IPS-18c (cell line): ENCODE results near the gene CPNE2.

Experiments used
- H3K4me3 ChIP-seq: 2 replicates; pipeline ENCODE4 v1.7.0; 2013; ENCODE audit warnings: low read depth, mild to moderate bottlenecking, low read length, moderate library complexity; ENCODE audit not compliant: insufficient read depth
- H3K9me3 ChIP-seq: one replicate; pipeline ENCODE4 v1.6.1; 2013; ENCODE audit warnings: mild to moderate bottlenecking, low read length, moderate library complexity; ENCODE audit not compliant: control insufficient read depth, insufficient read depth

The CPNE2 gene

GRCh38 chr16:57128771-57129389, 36.5 kb downstream of the CPNE2 start:
- Histone ChIP-seq H3K4me3 (no peak overlapping the region), H3K9me3 (no peaks in the 10 kb centered on the region)

- no peaks in the 10 kb centered on the region for H3K9me3 ChIP-seq
- H3K4me3 ChIP-seq: no peak overlapping the region
These were observed 38.6 kb downstream of the CPNE2 start for GRCh38 chr16:57130950-57131321.

- Histone ChIP-seq H3K9me3 (no peaks in the 10 kb centered on the region), H3K4me3 (no peak overlapping the region)
These were observed 39.1 kb downstream of the CPNE2 start for GRCh38 chr16:57131351-57131970.

- Histone ChIP-seq H3K9me3 (no peaks in the 10 kb centered on the region), H3K4me3 (no peak overlapping the region)
These were observed 40.1 kb downstream of the CPNE2 start for GRCh38 chr16:57132470-57132869.

GRCh38 chr16:57133031-57133430, 40.6 kb downstream of the CPNE2 start:
- Histone ChIP-seq H3K9me3 (no peaks in the 10 kb centered on the region), H3K4me3 (no peak overlapping the region)

- no peaks in the 10 kb centered on the region for H3K9me3 ChIP-seq
- no peak overlapping the region for H3K4me3 ChIP-seq
These were observed 41.5 kb downstream of the CPNE2 start for GRCh38 chr16:57133886-57134285.

- H3K9me3 ChIP-seq: no peaks in the 10 kb centered on the region
- no peak overlapping the region for H3K4me3 ChIP-seq
These were observed 42.6 kb downstream of the CPNE2 start for GRCh38 chr16:57134982-57135381.

- H3K4me3 ChIP-seq: no peak overlapping the region
- no peaks in the 10 kb centered on the region for H3K9me3 ChIP-seq
These were observed 44.7 kb downstream of the CPNE2 start for GRCh38 chr16:57137043-57137442.

GRCh38 chr16:57137566-57138273, 45.3 kb downstream of the CPNE2 start:
- Histone ChIP-seq H3K4me3 (no peak overlapping the region), H3K9me3 (no peaks in the 10 kb centered on the region)

- Histone ChIP-seq H3K9me3 (no peaks in the 10 kb centered on the region), H3K4me3 (no peak overlapping the region)
These were observed 46.0 kb downstream of the CPNE2 start for GRCh38 chr16:57138281-57138935.

- Histone ChIP-seq H3K9me3 (no peaks in the 10 kb centered on the region), H3K4me3 (no peak overlapping the region)
These were observed 48.7 kb downstream of the CPNE2 start for GRCh38 chr16:57140931-57141668.

- H3K9me3 ChIP-seq: no peaks in the 10 kb centered on the region
- no peak overlapping the region for H3K4me3 ChIP-seq
These were observed 49.6 kb downstream of the CPNE2 start for GRCh38 chr16:57141822-57142631.

- Histone ChIP-seq H3K9me3 (no peaks in the 10 kb centered on the region), H3K4me3 (no peak overlapping the region)
These were observed 51.0 kb downstream of the CPNE2 start for GRCh38 chr16:57143149-57143921.

- Histone ChIP-seq H3K4me3 (no peak overlapping the region), H3K9me3 (no peaks in the 10 kb centered on the region)
These were observed 51.6 kb downstream of the CPNE2 start for GRCh38 chr16:57144027-57144426.

GRCh38 chr16:57145046-57146021, 53.0 kb downstream of the CPNE2 start:
- H3K4me3 ChIP-seq: no peak overlapping the region
- H3K9me3 ChIP-seq: no peaks in the 10 kb centered on the region
